WTC11 (cell line): Measurements from ENCODE around the gene TARP.

Experiments
- ESRRA ChIP-seq: sonication (generic); formaldehyde crosslinking; IDR thresholded peaks from 2 replicates; pipeline ENCODE4 v1.8.1; 2022; ENCODE audit warnings: mild to moderate bottlenecking, missing genetic modification reagents, borderline replicate concordance
- JUN ChIP-seq: sonication (generic); formaldehyde crosslinking; IDR thresholded peaks from 2 replicates; pipeline ENCODE4 v1.8.0; 2023; ENCODE audit warnings: mild to moderate bottlenecking, missing genetic modification reagents
- NFYB ChIP-seq: sonication (generic); formaldehyde crosslinking; conservative IDR thresholded peaks from 2 replicates; pipeline ENCODE4 v1.8.0; 2022; ENCODE audit warnings: low read depth, missing genetic modification reagents
- TEAD1 ChIP-seq: sonication (generic); formaldehyde crosslinking; IDR thresholded peaks from 2 replicates; pipeline ENCODE4 v1.8.0; 2022; ENCODE audit warnings: mild to moderate bottlenecking, missing genetic modification reagents
- ZNF138 ChIP-seq: sonication (generic); formaldehyde crosslinking; conservative IDR thresholded peaks from 2 replicates; pipeline ENCODE4 v1.8.1; 2022; ENCODE audit warnings: mild to moderate bottlenecking, moderate library complexity, missing genetic modification reagents
- ZNF219 ChIP-seq: sonication (generic); formaldehyde crosslinking; IDR thresholded peaks from 2 replicates; pipeline ENCODE4 v1.8.0; 2023; ENCODE audit warnings: missing genetic modification reagents, mild to moderate bottlenecking, borderline replicate concordance
- TF ChIP-seq, protein P1 (sequence below): sonication (generic); formaldehyde crosslinking; IDR thresholded peaks from 2 replicates; pipeline ENCODE4 v1.8.0; 2022; ENCODE audit warnings: mild to moderate bottlenecking, missing genetic modification reagents
- TF ChIP-seq, protein P2 (sequence below): sonication (generic); formaldehyde crosslinking; IDR thresholded peaks from 2 replicates; pipeline ENCODE4 v1.8.0; 2022; ENCODE audit warnings: mild to moderate bottlenecking, missing genetic modification reagents
- TF ChIP-seq, protein P3 (sequence below): fragments of 200-600 bp; IDR thresholded peaks from 2 replicates; pipeline ENCODE4 v1.8.0; 2022; ENCODE audit warnings: antibody characterized with exemption
- TF ChIP-seq, protein P4 (sequence below): sonication (generic); formaldehyde crosslinking; IDR thresholded peaks from 2 replicates; pipeline ENCODE4 v1.8.1; 2023; ENCODE audit warnings: mild to moderate bottlenecking, missing genetic modification reagents, moderate library complexity

DNA sequence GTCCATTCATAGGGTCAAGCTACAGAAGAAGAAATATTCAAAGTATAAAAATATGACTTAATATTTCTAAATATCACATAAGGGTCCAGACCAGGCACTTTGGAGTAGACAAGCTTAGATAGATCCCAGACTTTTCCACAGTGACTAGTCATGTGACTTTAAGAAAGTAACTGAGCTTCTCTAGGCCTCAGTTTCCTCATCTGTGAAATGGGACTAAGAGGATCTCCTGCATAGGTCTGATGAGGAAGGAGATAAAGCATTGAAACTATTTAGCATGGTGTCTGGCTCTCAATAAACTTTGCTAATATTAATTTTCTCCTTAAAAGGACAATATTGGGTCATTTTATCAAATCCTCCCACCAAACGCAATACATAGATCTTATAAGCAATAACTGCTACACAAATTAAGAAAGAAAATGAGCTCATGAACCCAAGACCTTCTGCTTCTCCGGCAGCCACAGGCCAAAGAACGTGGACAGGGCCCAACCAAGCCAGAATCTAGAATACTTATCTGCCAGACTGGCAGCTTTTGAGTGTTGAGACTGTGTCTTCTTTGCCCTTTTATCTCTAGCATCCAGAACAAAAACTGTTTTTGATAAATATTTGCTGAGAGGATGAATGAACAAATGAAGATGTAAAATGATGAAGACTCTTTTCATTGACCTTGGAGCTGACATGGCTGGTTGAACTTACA lies 1.6 kb upstream of the TARP start:
- TF ChIP-seq ZNF219 (CRISPR knock-in tag) (no peak), ESRRA (no peak), ZNF138 (CRISPR knock-in tag) (no peak), TEAD1 (CRISPR knock-in tag) (no peak), JUN (CRISPR knock-in tag) (no peak), NFYB (CRISPR knock-in tag) (no peak)
- TF ChIP-seq, protein P1, sequence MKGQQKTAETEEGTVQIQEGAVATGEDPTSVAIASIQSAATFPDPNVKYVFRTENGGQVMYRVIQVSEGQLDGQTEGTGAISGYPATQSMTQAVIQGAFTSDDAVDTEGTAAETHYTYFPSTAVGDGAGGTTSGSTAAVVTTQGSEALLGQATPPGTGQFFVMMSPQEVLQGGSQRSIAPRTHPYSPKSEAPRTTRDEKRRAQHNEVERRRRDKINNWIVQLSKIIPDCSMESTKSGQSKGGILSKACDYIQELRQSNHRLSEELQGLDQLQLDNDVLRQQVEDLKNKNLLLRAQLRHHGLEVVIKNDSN (CRISPR knock-in tag), result no peak
- TF ChIP-seq, protein P2, sequence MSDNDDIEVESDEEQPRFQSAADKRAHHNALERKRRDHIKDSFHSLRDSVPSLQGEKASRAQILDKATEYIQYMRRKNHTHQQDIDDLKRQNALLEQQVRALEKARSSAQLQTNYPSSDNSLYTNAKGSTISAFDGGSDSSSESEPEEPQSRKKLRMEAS (CRISPR knock-in tag), result no peak
- TF ChIP-seq, protein P3, sequence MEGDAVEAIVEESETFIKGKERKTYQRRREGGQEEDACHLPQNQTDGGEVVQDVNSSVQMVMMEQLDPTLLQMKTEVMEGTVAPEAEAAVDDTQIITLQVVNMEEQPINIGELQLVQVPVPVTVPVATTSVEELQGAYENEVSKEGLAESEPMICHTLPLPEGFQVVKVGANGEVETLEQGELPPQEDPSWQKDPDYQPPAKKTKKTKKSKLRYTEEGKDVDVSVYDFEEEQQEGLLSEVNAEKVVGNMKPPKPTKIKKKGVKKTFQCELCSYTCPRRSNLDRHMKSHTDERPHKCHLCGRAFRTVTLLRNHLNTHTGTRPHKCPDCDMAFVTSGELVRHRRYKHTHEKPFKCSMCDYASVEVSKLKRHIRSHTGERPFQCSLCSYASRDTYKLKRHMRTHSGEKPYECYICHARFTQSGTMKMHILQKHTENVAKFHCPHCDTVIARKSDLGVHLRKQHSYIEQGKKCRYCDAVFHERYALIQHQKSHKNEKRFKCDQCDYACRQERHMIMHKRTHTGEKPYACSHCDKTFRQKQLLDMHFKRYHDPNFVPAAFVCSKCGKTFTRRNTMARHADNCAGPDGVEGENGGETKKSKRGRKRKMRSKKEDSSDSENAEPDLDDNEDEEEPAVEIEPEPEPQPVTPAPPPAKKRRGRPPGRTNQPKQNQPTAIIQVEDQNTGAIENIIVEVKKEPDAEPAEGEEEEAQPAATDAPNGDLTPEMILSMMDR, result no peak
- TF ChIP-seq, protein P4, sequence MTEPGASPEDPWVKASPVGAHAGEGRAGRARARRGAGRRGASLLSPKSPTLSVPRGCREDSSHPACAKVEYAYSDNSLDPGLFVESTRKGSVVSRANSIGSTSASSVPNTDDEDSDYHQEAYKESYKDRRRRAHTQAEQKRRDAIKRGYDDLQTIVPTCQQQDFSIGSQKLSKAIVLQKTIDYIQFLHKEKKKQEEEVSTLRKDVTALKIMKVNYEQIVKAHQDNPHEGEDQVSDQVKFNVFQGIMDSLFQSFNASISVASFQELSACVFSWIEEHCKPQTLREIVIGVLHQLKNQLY (CRISPR knock-in tag), result no peak
